H9 (cell line): ENCODE results near the gene LRRC10. TPM values are rescaled to one million over a fixed set of nuclear protein-coding genes. Genes with fewer than 3 reads are reported as not detected.
A peak's percentile ranks its signal among the peaks of the same experiment; 100 is the strongest.

Experiments used
- DNase-seq: peaks from one replicate; pipeline ENCODE4 v3.0.0-alpha.2; 2017
- H2AFZ ChIP-seq: one replicate; pipeline ENCODE4 v1.6.1; 2013; ENCODE audit warnings: mild to moderate bottlenecking, low read length, control low read depth, moderate library complexity
- H2AK5ac ChIP-seq: 2 replicates; pipeline ENCODE4 v1.6.1; 2013; ENCODE audit warnings: low read length, control low read depth, mixed read lengths; ENCODE audit not compliant: insufficient read length
- H2BK120ac ChIP-seq: one replicate; pipeline ENCODE4 v1.6.1; 2013; ENCODE audit warnings: low read depth, mild to moderate bottlenecking, low read length, control low read depth, inconsistent platforms; ENCODE audit not compliant: poor library complexity, severe bottlenecking
- H2BK12ac ChIP-seq: 2 replicates; pipeline ENCODE4 v1.6.1; 2013; ENCODE audit warnings: low read length, control low read depth, mixed read lengths, low read depth; ENCODE audit not compliant: insufficient read length
- H2BK15ac ChIP-seq: 2 replicates; pipeline ENCODE4 v1.6.1; 2013; ENCODE audit warnings: low read depth, low read length, control low read depth
- H2BK20ac ChIP-seq: one replicate; pipeline ENCODE4 v1.6.1; 2013; ENCODE audit warnings: low read depth, mild to moderate bottlenecking, low read length, control low read depth, inconsistent platforms; ENCODE audit not compliant: poor library complexity, severe bottlenecking
- H2BK5ac ChIP-seq: 2 replicates; pipeline ENCODE4 v1.6.1; 2013; ENCODE audit warnings: low read length, control low read depth, mixed read lengths; ENCODE audit not compliant: insufficient read length
- H3K14ac ChIP-seq: 2 replicates; pipeline ENCODE4 v1.6.1; 2013; ENCODE audit warnings: low read length, control low read depth; ENCODE audit not compliant: insufficient read depth
- H3K18ac ChIP-seq: 2 replicates; pipeline ENCODE4 v1.6.1; 2013; ENCODE audit warnings: low read depth, mild to moderate bottlenecking, mixed read lengths, low read length, control low read depth; ENCODE audit not compliant: insufficient read length
- H3K23ac ChIP-seq: 2 replicates; pipeline ENCODE4 v1.6.1; 2013; ENCODE audit warnings: low read length, control low read depth, mixed read lengths, low read depth; ENCODE audit not compliant: insufficient read length
- H3K23me2 ChIP-seq: 2 replicates; pipeline ENCODE4 v1.6.1; 2013; ENCODE audit warnings: low read depth, mild to moderate bottlenecking, mixed read lengths, low read length, control low read depth; ENCODE audit not compliant: insufficient read length, poor library complexity, severe bottlenecking
- H3K27ac ChIP-seq: 2 replicates; pipeline ENCODE4 v1.5.1; 2013; ENCODE audit warnings: low read length, control low read depth, mixed read lengths, low read depth; ENCODE audit not compliant: insufficient read length
- H3K27me3 ChIP-seq: 2 replicates; pipeline ENCODE4 v1.6.1; 2013; ENCODE audit warnings: low read length, control low read depth, inconsistent platforms; ENCODE audit not compliant: insufficient read depth
- H3K4ac ChIP-seq: 2 replicates; pipeline ENCODE4 v1.6.1; 2013; ENCODE audit warnings: low read depth, mild to moderate bottlenecking, control low read depth, inconsistent platforms, low read length, moderate library complexity
- H3K4me1 ChIP-seq: 2 replicates; pipeline ENCODE4 v1.6.1; 2013; ENCODE audit warnings: low read length, control low read depth, inconsistent platforms; ENCODE audit not compliant: insufficient read depth
- H3K4me2 ChIP-seq: 2 replicates; pipeline ENCODE4 v1.6.1; 2013; ENCODE audit warnings: low read length, control low read depth, mixed read lengths; ENCODE audit not compliant: insufficient read length, insufficient read depth
- H3K56ac ChIP-seq: 2 replicates; pipeline ENCODE4 v1.6.1; 2013; ENCODE audit warnings: low read depth, mild to moderate bottlenecking, mixed read lengths, low read length, control low read depth; ENCODE audit not compliant: insufficient read length
- H3K79me1 ChIP-seq: 2 replicates; pipeline ENCODE4 v1.6.1; 2013; ENCODE audit warnings: low read depth, mild to moderate bottlenecking, moderate library complexity, low read length, control low read depth, inconsistent platforms; ENCODE audit not compliant: insufficient read depth, poor library complexity, severe bottlenecking
- H3K79me2 ChIP-seq: 2 replicates; pipeline ENCODE4 v1.6.1; 2013; ENCODE audit warnings: low read length, control low read depth, inconsistent platforms; ENCODE audit not compliant: insufficient read depth
- H3K9ac ChIP-seq: 2 replicates; pipeline ENCODE4 v1.6.1; 2013; ENCODE audit warnings: low read length, control low read depth, mixed read lengths; ENCODE audit not compliant: insufficient read length; ENCODE audit errors: extremely low read depth
- H3K9me3 ChIP-seq: one replicate; pipeline ENCODE4 v1.6.1; 2013; ENCODE audit warnings: low read depth, low read length, inconsistent platforms; ENCODE audit not compliant: control insufficient read depth
- H3T11ph ChIP-seq: one replicate; pipeline ENCODE4 v1.6.1; 2013; ENCODE audit warnings: mild to moderate bottlenecking, low read length, control low read depth, inconsistent platforms
- H4K20me1 ChIP-seq: one replicate; pipeline ENCODE4 v1.6.1; 2013; ENCODE audit not compliant: control insufficient read depth, insufficient read length, insufficient read depth
- H4K5ac ChIP-seq: 2 replicates; pipeline ENCODE4 v1.6.1; 2013; ENCODE audit warnings: low read depth, mild to moderate bottlenecking, mixed read lengths, low read length, control low read depth; ENCODE audit not compliant: insufficient read length
- H4K8ac ChIP-seq: replicated peaks from 2 replicates; pipeline ENCODE4 v1.6.1; 2013; ENCODE audit warnings: low read length, control low read depth, mixed read lengths, low read depth; ENCODE audit not compliant: insufficient read length
- H4K91ac ChIP-seq: 2 replicates; pipeline ENCODE4 v1.6.1; 2013; ENCODE audit warnings: low read depth, mild to moderate bottlenecking, moderate library complexity, mixed read lengths, low read length, control low read depth; ENCODE audit not compliant: insufficient read length
- H3K27ac Mint-ChIP-seq, 3 experiments: 2 replicates in 2 of 3; 3 replicates in 1 of 3; pipeline ENCODE4 v1.8.0; 2020 to 2021; ENCODE audit warnings: mixed read lengths in 3 of 3, mild to moderate bottlenecking in 1 of 3, moderate library complexity in 1 of 3
- H3K27me3 Mint-ChIP-seq: 2 replicates; pipeline ENCODE4 v1.8.0; 2021; ENCODE audit warnings: low read depth, mild to moderate bottlenecking, moderate library complexity, mixed read lengths
- H3K36me3 Mint-ChIP-seq, 3 experiments: 2 replicates in 2 of 3; 3 replicates in 1 of 3; pipeline ENCODE4 v1.8.0; 2020 to 2021; ENCODE audit warnings: low read depth in 3 of 3, mixed read lengths in 3 of 3; ENCODE audit not compliant: insufficient read depth in 1 of 3
- H3K4me1 Mint-ChIP-seq, 2 experiments: 2 replicates each; pipeline ENCODE4 v1.8.0; 2020; ENCODE audit warnings: mixed read lengths in 2 of 2
- H3K4me3 Mint-ChIP-seq, 2 experiments: 2 replicates in 1 of 2; 3 replicates in 1 of 2; pipeline ENCODE4 v1.8.0; 2020 to 2021; ENCODE audit warnings: mild to moderate bottlenecking in 2 of 2, mixed read lengths in 2 of 2, moderate library complexity in 1 of 2
- H3K9me3 Mint-ChIP-seq, 2 experiments: 2 replicates in 1 of 2; 3 replicates in 1 of 2; pipeline ENCODE4 v1.8.0; 2020; ENCODE audit warnings: mild to moderate bottlenecking in 2 of 2, mixed read lengths in 2 of 2, moderate library complexity in 1 of 2
- CTCF ChIP-seq: fragments of 200-600 bp; sonication (generic); conservative IDR thresholded peaks from 3 replicates; pipeline ENCODE4 v1.8.0; 2021; ENCODE audit warnings: antibody characterized with exemption, mild to moderate bottlenecking
- total RNA-seq: library from RNA; stranded (reverse); gene quantifications from 2 replicates; pipeline ENCODE4 v1.2.1, GENCODE V29; 2021

Gene LRRC10
- total RNA-seq, 1 experiment from 2014 or later = not detected

GRCh38 chr12:69583203-69583602 is 27.5 kb downstream of the LRRC10 start:
- no peak overlapping the region for H3K27ac Mint-ChIP-seq
- H3K27ac ChIP-seq = no peak overlapping the region
- no peak overlapping the region for H3K4ac ChIP-seq
- peaks cover 14 to 24% (median 23%) of the 10 kb centered on the region in 3 experiments; a peak in 6 of 7 replicates for H3K36me3 Mint-ChIP-seq
- H3K14ac ChIP-seq = no peak overlapping the region
- H3K56ac ChIP-seq = no peak overlapping the region
- no peak overlapping the region for H2BK12ac ChIP-seq
- H3K23me2 ChIP-seq = no peaks in the 10 kb centered on the region
- no peak overlapping the region for H3K23ac ChIP-seq
- H3K4me2 ChIP-seq = no peak overlapping the region
- H3K79me1 ChIP-seq = no peaks in the 10 kb centered on the region
- H3K9me3 ChIP-seq = no peaks in the 10 kb centered on the region
- no peak overlapping the region for H3K18ac ChIP-seq
- no peak overlapping the region for H2BK15ac ChIP-seq
- H3T11ph ChIP-seq = no peak overlapping the region
- H4K20me1 ChIP-seq = no peaks in the 10 kb centered on the region
- H3K9me3 Mint-ChIP-seq = no peaks in the 10 kb centered on the region
- H3K27me3 ChIP-seq = no peaks in the 10 kb centered on the region
- no peaks in the 10 kb centered on the region for H3K27me3 Mint-ChIP-seq
- H3K4me1 Mint-ChIP-seq = peaks cover 11 to 19% of the 10 kb centered on the region in 2 experiments
- no peak overlapping the region for H4K5ac ChIP-seq
- TF ChIP-seq CTCF = peak; percentile 56
- no peak overlapping the region for H3K9ac ChIP-seq
- peak; percentile 83 for DNase-seq
- no peak overlapping the region for H4K8ac ChIP-seq
- peaks cover 3% of the 10 kb centered on the region; the same call in 1 of the 2 replicates for H3K79me2 ChIP-seq
- no peak overlapping the region for H2AK5ac ChIP-seq
- H4K91ac ChIP-seq = no peak overlapping the region
- no peaks in the 10 kb centered on the region for H3K4me1 ChIP-seq
- no peak overlapping the region for H2BK20ac ChIP-seq
- no peak overlapping the region for H2BK120ac ChIP-seq
- no peak overlapping the region for H2BK5ac ChIP-seq
- no peak overlapping the region for H2AFZ ChIP-seq
- no peak overlapping the region for H3K4me3 Mint-ChIP-seq
